GM19324 (cell line): Measurements from ENCODE around the gene C2orf68.
"Not testable (repeated sequence)": the region's sequence is repeated elsewhere in the genome, so short reads cannot be mapped to it uniquely, and the experiment has no call there.

ENCODE experiments used
- ATAC-seq: cut with Tn5 transposase; IDR thresholded peaks from one replicate; pipeline ENCODE4 v1.9.1; 2021; ENCODE audit warnings: mild to moderate bottlenecking, moderate library complexity; ENCODE audit not compliant: unreplicated experiment, low FRiP score

C2orf68 gene, protein sequence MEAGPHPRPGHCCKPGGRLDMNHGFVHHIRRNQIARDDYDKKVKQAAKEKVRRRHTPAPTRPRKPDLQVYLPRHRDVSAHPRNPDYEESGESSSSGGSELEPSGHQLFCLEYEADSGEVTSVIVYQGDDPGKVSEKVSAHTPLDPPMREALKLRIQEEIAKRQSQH

DNA sequence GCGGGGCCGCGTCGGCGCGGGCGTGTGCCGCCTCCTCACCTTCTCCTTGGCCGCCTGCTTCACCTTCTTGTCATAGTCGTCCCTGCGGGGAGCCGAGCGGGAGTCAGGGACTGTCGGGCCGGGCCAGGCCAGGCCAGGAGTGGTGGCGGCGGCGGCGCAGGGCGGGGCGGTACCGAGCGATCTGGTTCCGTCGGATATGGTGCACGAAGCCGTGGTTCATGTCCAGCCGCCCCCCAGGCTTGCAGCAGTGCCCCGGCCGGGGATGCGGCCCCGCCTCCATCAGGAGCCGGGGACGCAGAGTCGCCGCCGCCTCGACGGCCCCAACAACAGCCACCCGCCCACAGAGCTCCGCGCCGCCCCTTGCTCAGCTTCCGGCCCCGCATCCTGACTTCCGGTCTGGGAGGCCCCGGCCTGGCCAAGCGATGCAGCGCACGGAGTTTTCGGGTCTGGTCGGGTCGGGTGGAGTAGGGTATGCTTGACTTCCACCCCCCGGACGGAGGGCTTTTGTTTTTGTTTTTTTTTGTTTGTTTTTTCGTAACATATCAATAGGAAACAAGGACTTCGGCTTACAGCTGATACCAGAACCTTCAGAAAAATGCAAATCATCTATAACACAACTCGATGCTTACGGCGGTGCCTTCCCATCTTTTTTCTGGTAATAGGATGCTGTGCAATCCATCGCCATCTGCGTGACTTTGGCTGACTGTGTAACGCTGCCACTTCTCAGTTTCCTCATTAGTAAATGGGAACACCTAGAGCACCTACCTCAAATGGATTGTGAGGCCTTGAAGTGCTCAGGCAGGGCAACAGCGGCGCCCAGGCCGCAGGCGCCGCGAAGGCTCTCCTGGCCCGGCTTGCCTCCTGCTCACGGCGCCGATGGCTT, at the start of gene C2orf68:
C2orf68 (minus strand) TSS at position 362 of the 883 bp plus-strand sequence; CDS start at position 280, 82 bp downstream.
- ATAC-seq: peak; percentile 83

DNA sequence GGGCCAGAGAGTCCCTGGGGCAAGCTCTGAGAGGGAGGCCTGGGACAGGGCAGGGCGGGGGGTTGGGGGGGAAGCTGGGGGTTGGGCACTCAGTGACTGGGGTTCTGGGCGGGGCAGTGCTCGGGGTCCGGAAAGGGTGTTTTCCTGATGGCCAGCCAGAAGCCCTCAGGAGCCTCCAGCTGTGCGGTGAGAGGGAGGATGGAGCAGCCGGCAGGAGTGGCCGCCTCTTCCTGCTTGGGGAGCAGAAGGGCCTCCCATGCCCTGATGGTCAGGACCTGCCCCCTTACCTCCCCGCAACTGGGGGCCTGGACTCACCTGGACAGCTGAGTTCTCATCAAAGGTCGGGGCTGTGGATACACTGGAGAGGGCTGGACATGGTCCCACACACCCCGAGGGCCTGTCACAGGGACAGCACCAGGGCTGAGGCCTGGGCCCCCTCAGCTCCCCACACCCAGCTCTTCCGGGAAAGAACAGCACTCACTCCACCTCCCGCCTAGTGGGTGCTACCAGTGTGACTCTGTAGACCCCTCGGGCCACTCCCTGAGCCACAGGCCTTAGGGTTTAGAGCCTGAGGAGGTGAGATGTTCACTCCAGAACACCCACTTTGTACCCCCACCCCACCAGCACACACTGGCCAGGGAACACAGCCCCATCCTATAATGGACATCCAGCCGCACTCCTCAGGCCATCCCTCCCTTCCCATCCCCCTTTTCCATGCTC, 49.4 kb upstream of the C2orf68 start:
- ATAC-seq: no peak

DNA sequence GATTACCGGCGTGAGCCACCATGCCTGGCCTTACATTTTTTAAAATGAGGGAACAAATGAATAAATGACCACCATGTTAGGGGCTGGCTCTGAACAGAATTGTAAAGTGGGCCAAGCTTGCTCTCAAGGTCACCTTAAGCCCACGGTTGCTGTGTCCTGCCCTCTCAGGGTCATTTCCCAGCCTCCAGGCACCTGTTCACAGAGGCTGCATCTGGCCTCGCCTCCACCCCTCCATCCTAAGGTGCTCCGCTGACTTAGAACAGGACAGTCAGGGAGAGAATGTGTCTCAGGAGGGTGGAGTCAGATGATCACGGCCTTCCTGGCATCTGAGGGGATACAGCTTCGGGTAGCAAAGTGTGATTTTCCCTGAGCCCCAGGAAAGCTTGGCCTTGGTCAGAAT, 48.9 kb upstream of the C2orf68 start:
- ATAC-seq: no peak

GRCh38 chr2:85660301-85660700, 48.4 kb upstream of the C2orf68 start:
- not testable (repeated sequence) for ATAC-seq

- no peak for ATAC-seq
Measured at GRCh38 chr2:85659324-85659981, 47.6 kb upstream of the C2orf68 start.

DNA sequence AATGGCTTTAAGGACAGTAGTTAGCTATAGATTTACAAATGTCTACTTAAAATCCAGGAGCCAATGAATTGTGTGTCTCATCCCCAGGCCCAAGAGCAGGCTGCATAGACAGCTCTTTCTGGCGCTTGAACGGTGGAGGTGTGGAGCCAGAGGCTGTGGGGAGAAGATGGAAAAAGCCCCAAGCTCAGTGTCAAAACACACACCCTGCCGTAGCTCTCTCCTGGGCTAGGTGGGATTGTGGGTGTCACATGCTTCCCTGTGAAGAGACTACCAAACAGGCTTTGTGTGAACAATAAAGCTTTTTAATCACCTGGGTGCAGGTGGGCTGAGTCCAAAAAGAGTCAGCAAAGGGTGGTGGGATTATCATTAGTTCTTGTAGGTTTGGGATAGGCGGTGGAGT, 45.5 kb upstream of the C2orf68 start:
- ATAC-seq: not testable (repeated sequence)

GRCh38 chr2:85656468-85656867, 44.6 kb upstream of the C2orf68 start:
- no peak for ATAC-seq

- no peak for ATAC-seq
Measured at GRCh38 chr2:85655961-85656417, 44.1 kb upstream of the C2orf68 start.

DNA sequence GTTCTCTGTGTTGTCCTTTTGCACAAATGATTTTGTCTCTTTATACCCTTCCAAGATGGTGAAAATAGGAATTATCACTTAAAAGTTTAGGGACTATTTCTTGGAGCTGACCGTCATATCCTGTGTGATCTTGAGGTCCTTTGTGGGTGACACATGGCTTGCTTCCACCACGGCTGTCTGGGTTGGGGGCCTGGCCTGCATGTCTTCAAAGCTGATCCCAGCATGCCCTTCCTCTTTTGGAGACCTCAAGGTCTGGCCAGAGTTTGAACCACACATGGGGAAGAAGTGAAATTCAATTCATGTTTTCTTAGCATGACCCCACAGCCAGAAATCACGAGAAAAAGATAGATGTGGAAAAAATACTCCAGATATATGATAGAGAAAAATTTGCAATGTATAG, 42.1 kb upstream of the C2orf68 start:
- ATAC-seq: no peak

DNA sequence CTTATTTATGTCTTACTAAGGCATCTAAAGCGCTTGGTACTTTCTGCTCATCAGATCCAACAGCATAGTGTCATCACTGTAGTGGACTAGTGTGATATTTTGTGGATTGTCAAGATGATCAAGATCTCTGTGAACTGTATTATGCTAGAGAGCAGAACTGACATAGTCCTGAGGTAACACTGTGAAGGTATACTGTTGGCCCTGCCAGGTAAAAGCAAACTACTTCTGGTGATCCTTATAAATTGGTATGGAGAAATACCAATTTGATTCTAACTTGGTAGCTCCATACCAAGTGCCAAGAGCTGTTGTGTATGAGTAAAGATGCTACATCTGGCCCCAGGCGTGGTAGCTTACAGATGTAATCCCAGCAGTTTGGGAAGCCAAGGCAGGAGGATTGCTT, 40.2 kb upstream of the C2orf68 start:
- no peak for ATAC-seq

DNA sequence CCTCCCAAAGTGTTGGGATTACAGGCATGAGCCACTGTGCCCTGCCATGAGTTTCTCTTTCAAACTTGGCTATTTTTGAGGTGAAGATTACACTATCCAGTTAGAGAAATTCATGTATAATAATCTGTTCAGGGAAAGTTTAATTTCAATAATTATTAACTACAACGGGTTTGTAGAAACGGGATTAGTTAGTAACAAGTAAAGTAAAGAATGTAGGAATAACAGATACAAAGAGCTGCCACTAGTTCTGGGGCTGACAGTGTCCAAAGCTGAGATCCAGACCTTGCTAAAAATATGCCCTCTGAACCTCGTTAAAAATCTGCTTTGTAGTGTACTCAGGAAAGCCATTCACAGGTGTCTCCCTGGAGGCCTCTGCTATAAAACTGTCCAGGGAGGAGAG, 39.2 kb upstream of the C2orf68 start:
- ATAC-seq: no peak

GRCh38 chr2:85650456-85650855, 38.6 kb upstream of the C2orf68 start:
- no peak for ATAC-seq

DNA sequence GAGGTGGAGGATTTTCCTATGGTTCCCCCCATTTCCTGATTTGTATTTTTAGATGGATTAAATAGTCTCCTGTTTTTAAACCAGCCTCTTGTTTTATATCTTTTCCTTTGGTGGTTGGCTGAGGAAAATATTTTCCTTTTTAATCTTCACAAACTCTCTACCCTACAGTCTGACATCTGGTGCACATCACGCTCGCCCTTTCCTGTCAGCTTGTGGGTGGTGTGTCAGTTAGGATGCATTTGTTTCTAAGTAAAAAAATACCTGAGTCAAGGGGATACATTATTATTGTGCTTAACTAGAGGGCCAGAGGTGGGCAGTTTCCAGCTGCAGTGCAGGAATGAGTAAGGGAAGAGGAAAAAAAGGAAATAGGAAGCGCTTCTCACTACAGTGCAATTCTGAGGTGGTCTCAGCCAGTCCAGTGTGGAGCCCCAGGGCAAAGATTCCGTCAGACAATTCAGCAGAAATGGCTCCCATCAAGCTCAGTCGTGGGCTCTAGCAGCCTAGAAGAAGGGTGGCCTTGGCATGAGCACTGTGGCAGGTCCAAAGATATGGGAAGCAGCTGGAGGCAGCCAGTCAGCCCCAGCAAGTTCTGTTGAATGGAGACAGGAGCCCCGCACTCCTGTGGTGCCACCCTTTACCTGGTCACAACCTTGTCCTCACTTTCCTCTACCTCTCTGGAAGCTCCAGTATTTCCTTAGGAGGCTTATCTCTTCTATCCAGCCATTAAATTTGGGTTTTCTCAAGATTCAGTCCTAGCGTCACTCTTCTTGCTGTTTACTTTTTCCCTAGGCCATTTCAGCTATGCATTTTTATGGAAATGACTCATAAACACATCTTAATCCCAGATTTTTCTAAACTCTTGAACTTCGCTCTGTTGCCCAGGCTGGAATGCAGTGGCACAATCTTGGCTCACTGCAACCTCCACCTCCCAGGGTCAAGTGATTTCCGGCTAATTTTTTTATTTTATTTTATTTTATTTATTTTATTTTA, 37.6 kb upstream of the C2orf68 start:
- no peak for ATAC-seq

DNA sequence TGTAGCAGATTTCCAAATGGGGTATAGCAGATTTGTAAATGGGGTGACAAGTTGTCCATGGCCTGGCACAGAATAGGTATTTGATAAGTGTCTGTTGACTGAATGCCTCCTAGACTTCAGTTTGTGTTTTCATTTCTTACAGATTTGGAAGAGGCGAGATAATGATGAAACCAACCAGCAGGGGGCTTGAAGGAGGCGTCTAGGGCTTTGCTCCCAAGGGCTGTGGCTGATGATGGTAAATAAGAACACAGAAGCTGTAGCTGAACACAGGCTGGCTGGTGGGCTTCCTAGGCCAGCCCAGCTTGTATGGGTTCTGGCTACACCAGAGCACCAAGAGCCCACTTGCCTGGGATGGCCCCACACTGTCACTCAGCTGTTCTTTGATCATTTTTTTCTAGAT, 36.8 kb upstream of the C2orf68 start:
- no peak for ATAC-seq

DNA sequence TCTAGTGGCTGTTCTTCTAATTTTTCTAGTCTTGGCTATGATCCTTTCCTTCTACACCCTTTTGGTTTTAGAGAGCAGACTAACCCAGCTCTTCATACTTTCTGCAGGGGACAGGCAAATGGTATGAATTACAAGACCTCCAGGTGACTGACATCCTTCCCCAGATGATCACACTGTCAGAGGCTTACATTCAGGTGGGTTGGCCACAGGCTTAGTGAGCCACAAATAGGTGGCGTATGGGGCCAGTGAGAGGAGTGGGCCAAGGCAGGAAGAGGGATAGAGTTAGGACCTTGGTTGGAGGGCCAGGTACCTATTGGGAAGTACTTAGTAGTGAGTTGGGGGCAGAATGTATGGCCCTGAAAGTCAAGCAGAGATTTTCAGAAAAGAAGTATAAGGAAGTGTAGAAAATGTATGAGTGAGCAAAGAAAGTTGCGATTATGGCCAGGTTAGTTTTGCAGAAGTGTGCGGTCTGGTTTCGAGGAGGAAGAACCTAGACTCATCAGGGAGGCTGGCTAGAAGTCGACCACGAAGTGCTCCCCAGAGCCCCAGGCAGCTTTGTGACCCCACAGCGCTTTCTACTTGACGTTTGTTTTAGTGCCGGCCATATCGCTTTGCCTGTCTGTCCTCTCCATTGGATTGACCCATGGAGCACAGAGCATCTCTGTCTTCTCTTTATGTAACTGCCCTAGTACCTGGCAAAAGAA, 36.1 kb upstream of the C2orf68 start:
- ATAC-seq: peak; percentile 45

GRCh38 chr2:85646166-85646565, 34.3 kb upstream of the C2orf68 start:
- no peak for ATAC-seq

DNA sequence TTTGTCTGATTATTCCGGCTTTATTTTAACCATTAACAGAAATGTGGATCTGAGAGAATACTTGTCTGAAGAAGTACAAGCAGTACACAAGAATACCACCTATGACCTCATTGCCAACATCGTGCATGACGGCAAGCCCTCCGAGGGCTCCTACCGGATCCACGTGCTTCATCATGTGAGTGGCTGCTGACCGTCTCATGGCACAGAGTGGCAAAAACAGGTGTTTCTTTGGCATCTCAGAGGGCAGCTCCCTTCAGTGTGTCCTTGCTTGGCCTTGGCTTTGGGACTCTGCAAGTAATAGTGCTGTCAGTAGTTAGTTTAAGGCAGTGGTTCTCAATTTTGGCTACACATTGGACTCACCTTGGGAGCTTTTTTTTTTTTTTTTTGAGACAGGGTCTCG, 33.0 kb upstream of the C2orf68 start:
- ATAC-seq: no peak

DNA sequence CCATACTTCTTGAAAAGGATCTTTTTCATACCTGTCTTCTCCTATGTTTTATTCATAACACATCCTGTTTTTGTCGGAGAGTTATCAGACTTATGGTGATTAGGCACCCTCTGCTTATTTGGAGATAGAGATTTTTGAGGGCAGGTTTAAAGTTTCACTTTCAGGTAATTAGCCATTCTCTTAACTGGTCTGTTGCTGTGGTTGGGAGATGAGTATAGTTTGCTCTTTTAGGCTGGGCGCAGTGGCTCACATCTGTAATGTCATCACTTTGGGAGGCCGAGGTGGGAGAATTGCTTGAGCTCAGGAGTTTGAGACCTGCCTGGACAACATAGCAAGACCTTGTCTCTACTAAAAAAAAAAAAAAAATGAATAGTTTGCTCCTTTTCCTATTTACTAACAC, 30.9 kb upstream of the C2orf68 start:
- no peak for ATAC-seq

DNA sequence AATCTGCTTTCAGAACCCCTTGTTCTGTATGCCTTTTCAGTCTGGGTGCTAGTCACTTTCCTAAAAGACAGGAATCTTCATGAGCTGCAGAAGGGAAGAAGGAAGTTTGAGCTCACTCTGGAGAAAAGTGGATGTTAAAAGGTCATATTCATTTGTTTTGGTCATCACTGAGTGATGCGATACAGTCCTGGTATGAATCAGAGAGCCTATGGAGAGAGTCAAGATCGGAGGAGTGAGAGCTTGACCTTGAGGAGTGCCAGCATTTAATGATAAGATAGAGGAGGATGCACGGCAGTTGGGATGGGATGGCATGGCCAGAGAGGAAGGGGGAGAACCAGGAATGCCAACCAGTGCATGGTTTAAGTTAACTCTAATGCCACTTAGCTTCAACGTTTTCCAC, 23.8 kb upstream of the C2orf68 start:
- no peak for ATAC-seq
